NCI-H526 treated with DMSO at 0.1 percent for 48 hours (cell line): Measurements from ENCODE around the gene PLB1.
"Not testable (repeated sequence)": the region's sequence is repeated elsewhere in the genome, so short reads cannot be mapped to it uniquely, and the experiment has no call there.

ENCODE experiments used
- DNase-seq: peaks from one replicate; lab custom pipeline; 2025; lab: John Stamatoyannopoulos, UW

The PLB1 gene

GRCh38 chr2:28469947-28470535, 25.8 kb upstream of the PLB1 start:
- DNase-seq = no peak

- no peak for DNase-seq
These were observed 25.1 kb upstream of the PLB1 start for GRCh38 chr2:28470759-28471158.

DNA sequence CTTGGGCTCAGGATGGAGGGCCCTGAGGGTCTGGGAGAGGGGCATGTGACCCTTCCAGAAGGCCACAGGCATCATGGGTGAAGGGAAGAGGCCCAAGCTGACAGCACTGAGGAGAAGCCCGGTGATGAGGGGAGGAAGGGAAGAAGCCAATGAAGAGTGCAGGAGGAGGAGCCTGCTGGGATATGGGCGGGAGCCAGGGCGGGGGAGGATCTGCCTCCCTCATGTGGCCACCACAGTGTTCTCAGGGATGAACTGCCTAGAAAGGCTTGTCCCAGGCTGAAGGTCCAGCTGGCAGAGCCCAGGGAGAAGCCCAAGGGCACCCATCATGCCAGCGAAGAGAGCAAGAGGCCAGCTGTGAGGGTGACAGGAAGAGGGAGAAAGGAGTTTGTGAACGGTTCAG, 24.6 kb upstream of the PLB1 start:
- DNase-seq = no peak

DNA sequence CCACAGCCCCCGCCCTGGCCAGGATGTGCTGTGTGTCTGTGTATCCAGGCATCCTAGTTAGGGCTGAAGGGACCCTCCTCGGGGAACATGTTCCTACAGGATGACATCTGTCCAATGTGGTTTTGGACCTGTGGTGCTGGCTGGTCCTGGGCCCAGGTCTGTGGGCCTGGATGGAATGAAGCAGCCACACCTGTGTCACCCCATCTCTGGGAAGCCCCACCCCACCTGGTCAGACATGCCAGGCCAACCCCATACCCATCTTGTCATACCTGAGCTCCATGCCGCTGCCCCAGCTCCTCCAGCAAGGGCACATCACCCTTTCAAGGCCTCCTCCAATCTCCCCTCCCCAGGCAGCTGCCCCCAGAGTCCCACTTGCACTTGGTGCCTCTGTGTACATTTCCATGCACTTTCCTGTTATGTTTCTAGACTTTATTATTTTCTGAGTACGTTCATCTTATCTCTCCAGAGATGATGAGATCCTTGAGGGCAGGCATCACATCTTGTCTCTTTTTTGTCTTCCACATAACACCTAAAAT, 24.1 kb upstream of the PLB1 start:
- no peak for DNase-seq

GRCh38 chr2:28472641-28473040, 23.2 kb upstream of the PLB1 start:
- not testable (repeated sequence) for DNase-seq

DNA sequence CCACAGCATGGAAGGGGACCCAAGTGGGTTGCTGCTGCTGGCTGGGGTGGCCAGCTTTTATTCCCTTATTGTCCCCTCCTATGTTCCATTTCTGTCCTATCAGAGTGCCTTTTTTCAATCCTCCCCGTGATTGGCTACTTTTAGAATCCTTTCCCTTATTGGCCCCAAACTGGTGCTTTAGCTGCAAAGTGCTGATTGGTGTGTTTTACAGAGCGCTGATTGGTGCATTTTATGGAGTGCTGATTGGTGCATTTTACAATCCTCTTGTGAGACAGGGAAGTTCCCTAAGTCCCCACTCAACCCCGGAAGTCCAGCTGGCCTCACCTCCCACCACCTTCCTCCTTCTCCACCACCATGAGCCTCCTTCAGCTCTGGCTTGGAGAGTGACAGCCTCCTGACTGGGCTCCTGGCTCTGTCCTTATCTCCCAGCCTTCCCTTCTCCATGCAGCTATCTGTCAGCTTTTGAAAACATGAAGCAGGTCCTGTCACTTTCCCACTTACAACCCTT, 20.7 kb upstream of the PLB1 start:
- no peak for DNase-seq

- no peak for DNase-seq
These were observed 18.8 kb upstream of the PLB1 start for GRCh38 chr2:28477087-28477486.

- DNase-seq = no peak
These were observed 18.2 kb upstream of the PLB1 start for GRCh38 chr2:28477645-28478044.

DNA sequence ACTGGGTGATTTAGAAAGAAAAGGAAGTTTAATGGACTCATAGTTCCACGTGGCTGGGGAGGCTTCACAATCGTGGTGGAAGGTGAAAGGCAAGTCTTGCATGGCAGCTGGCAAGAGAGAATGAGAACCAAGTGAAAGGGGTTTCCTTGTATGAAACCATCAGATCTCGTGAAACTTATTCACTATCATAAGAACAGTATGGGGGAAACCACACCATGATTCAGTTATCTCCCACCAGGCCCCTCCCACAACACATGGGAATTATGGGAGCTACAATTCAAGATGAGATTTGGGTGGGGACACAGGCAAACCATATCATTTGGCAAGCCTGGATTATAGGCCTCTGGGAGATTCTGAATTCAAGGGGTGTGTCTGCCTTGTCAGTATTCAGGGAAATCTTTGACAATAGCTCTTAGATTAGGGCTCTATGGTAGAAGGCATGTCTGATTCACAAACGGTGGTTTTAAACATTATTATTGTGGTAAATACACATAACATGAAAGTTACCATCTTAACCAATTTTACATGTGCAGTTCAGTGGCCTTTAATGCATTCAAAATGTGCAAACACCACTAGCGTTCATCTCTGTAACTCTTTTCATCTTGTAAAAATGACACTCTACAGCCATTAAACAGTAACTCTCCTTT, 15.3 kb upstream of the PLB1 start:
- DNase-seq = no peak

DNA sequence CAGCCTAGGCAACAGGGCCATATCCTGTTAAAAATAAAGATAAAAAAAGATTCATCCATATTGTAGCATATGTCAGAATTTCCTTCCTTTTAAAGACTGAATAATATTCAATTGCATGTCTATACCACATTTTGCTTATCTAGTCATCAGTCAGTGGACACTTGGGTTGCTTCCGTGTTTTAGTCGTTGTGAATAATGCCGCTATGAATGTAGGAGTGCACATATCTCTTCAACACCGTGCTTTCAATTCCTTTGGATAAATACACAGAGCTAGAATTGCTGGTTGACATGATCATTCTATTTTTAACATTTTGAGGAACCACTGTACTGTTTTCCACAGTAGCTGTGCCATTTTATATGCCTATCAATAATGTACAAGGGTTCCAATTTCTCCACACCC, 14.0 kb upstream of the PLB1 start:
- DNase-seq = no peak

GRCh38 chr2:28484835-28485234, 11.0 kb upstream of the PLB1 start:
- no peak for DNase-seq

DNA sequence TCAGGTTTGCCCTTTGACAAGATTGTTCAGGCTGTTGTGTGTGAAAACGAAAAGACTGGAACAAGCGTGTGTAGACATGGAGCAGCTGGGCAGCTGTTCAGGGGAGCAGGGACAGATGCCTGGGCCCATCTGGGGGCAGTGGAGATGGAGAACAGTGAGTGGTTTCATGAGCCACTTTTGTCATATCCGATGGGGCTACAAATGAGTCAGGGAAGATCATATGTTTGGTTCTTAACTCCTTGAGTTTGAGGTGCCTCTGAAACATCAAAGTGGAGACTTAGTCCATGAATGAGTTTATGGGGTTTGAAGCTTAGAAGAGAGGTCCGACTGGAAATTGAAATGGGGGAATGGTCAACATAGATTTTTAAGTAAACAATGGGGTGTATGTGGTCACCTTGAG, 9.3 kb upstream of the PLB1 start:
- DNase-seq = no peak

GRCh38 chr2:28487258-28487657, 8.6 kb upstream of the PLB1 start:
- DNase-seq = no peak

- no peak for DNase-seq
These were observed 7.6 kb upstream of the PLB1 start for GRCh38 chr2:28488083-28488830.

DNA sequence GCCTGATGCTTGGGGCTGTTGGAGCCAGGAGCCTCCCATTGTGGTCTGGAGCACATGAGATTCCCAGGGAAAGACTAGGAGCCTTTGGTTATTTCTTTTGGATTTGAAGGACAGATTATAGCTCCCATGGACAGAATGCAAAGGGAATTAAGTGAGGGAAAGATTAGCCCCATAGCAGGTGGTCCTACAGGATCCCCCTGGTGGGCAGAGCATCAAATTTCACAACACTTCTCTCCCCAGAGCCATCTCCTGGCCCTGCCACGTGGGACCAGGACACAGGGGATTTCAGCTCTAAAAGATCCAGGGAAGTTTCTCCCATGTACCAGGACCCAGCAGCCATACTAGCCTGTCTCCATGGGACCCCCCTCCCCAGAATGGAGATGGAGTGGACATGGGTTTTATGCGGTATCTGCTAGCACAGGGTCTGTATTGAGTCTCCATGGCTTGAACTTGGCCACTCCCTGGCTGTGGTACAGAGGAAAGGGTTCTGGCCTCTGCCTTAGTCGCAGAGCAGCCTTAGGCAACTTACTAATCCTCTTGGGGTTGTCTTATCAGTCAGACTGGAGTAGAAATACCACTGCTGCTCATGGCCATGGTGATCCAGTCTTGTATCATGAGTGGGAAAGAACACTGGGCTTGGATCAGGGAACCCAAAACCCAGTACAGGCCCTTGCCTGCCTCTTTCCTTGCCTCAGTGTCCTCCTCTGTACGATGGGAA, 6.8 kb upstream of the PLB1 start:
- DNase-seq = no peak

- DNase-seq = no peak
These were observed 5.3 kb upstream of the PLB1 start for GRCh38 chr2:28490558-28490957.

DNA sequence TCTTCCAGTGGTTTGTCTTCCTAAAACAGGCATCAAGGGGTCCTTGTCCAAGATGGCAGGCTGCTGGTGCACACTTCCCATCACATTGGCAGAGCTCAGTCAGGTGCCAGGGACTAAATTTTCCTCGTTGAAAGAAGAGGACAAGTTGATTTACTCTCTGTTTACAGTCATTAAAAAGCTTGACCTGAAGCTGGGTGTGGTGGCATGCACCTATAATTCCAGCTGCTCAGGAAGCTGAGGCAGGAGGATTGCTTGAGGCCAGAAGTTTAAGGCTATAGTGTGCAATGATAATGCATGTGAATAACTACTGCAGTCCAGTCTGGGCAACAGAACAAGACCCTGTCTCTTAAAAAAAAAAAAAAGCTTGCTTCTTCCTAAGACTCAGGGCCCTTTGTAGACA, 3.6 kb upstream of the PLB1 start:
- no peak for DNase-seq

GRCh38 chr2:28493636-28494035, 2.2 kb upstream of the PLB1 start:
- DNase-seq = no peak

GRCh38 chr2:28496781-28497180, 921 bp downstream of the PLB1 start:
- DNase-seq = no peak

DNA sequence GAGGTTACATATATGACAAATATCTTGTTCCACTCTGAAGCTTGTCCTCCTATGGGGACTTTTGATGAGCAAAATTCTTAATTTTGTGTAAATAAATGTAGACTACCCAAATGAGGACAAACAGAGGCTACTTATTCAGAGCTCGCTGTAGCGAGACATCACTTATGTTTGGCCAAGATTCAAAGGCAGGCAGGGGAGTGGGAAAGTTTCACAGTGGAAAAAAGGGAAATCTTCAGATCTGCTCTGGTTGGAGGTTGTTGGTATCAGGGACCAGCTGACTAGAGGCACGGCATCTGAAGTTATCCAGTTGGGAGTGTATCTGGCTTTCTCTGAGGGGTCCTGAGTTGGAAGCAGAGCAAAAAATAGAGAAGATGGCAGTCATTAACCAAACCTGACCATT, 1.3 kb downstream of the PLB1 start:
- DNase-seq = no peak

DNA sequence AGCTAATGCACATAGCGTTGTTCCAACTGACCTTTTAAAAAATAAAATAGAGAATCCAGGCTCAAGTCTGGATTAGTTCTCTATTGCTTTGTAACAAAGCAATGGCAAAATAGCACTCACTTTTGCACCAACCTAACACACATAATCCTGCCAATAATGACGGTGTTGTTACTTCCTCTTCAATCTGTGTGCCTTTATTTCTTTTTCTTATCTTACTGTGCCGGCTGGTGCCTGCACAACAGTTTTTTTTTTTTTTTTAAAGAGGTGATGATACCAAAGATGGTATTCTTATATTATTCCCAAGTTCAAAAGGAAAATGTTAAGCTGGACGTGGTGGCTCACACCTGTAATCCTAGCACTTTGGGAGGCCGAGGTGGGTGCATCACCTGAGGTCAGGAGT, 3.4 kb downstream of the PLB1 start:
- DNase-seq = no peak

- DNase-seq = no peak
These were observed 9.5 kb downstream of the PLB1 start for GRCh38 chr2:28505361-28505760.
